ENCODE results near the gene CHTF18.
A peak's percentile ranks its signal among the peaks of the same experiment; 100 is the strongest.

Gene CHTF18

GRCh38 chr16:776824-777223, 11.6 kb upstream of the CHTF18 start:
- H3K4me3 ChIP-seq (ENCODE audit: extremely low read depth, insufficient read depth, low read length, poor library complexity, severe bottlenecking): no peak overlapping the region
- no peaks in the 10 kb centered on the region for H3K36me3 ChIP-seq (ENCODE audit: control insufficient read depth, insufficient read depth, low read length)
- peaks cover 13% of the 10 kb centered on the region for H3K4me1 ChIP-seq (ENCODE audit: control insufficient read depth, insufficient read depth, low read length, poor library complexity, severe bottlenecking)
- H3K27ac ChIP-seq (ENCODE audit: low read depth, low read length, severe bottlenecking): no peak overlapping the region
- H3K9me3 ChIP-seq (ENCODE audit: control insufficient read depth, low read length): no peaks in the 10 kb centered on the region
- WGBS, 2 experiments (ENCODE audit: insufficient coverage in 2 of 2): 89 to 97% methylated on average over 7 to 8 of the region's 9 CpGs

- H3K9me3 ChIP-seq (ENCODE audit: control insufficient read depth, low read length): no peaks in the 10 kb centered on the region
- peaks cover 13% of the 10 kb centered on the region for H3K4me1 ChIP-seq (ENCODE audit: control insufficient read depth, insufficient read depth, low read length, poor library complexity, severe bottlenecking)
- no peaks in the 10 kb centered on the region for H3K36me3 ChIP-seq (ENCODE audit: control insufficient read depth, insufficient read depth, low read length)
- no peak overlapping the region for H3K4me3 ChIP-seq (ENCODE audit: extremely low read depth, insufficient read depth, low read length, poor library complexity, severe bottlenecking)
- H3K27ac ChIP-seq (ENCODE audit: low read depth, low read length, severe bottlenecking): peak overlapping the region; percentile 36
- 66 to 69% methylated on average over 7 to 8 of the region's 16 CpGs for WGBS, 2 experiments (ENCODE audit: insufficient coverage in 2 of 2)
Measured at GRCh38 chr16:777826-778225, 10.6 kb upstream of the CHTF18 start.

- H3K4me3 ChIP-seq (ENCODE audit: extremely low read depth, insufficient read depth, low read length, poor library complexity, severe bottlenecking): no peak overlapping the region
- 89 to 91% methylated on average over 9 to 11 of the region's 11 CpGs for WGBS, 2 experiments (ENCODE audit: insufficient coverage in 2 of 2)
- H3K36me3 ChIP-seq (ENCODE audit: control insufficient read depth, insufficient read depth, low read length): no peaks in the 10 kb centered on the region
- peaks cover 13% of the 10 kb centered on the region for H3K4me1 ChIP-seq (ENCODE audit: control insufficient read depth, insufficient read depth, low read length, poor library complexity, severe bottlenecking)
- no peak overlapping the region for H3K27ac ChIP-seq (ENCODE audit: low read depth, low read length, severe bottlenecking)
- no peaks in the 10 kb centered on the region for H3K9me3 ChIP-seq (ENCODE audit: control insufficient read depth, low read length)
Measured at GRCh38 chr16:778447-778846, 10.0 kb upstream of the CHTF18 start.

- 91 to 92% methylated on average over 5 to 6 of the region's 6 CpGs for WGBS, 2 experiments (ENCODE audit: insufficient coverage in 2 of 2)
- Histone ChIP-seq H3K27ac (ENCODE audit: low read depth, low read length, severe bottlenecking) (no peak overlapping the region), H3K4me1 (ENCODE audit: control insufficient read depth, insufficient read depth, low read length, poor library complexity, severe bottlenecking) (peaks cover 13% of the 10 kb centered on the region)
Measured at GRCh38 chr16:778909-779527, 9.4 kb upstream of the CHTF18 start.

GRCh38 chr16:779561-779960, 8.9 kb upstream of the CHTF18 start:
- no peak overlapping the region for H3K27ac ChIP-seq (ENCODE audit: low read depth, low read length, severe bottlenecking)
- H3K4me3 ChIP-seq (ENCODE audit: extremely low read depth, insufficient read depth, low read length, poor library complexity, severe bottlenecking): no peak overlapping the region
- H3K36me3 ChIP-seq (ENCODE audit: control insufficient read depth, insufficient read depth, low read length): no peaks in the 10 kb centered on the region
- H3K4me1 ChIP-seq (ENCODE audit: control insufficient read depth, insufficient read depth, low read length, poor library complexity, severe bottlenecking): peaks cover 13% of the 10 kb centered on the region
- H3K9me3 ChIP-seq (ENCODE audit: control insufficient read depth, low read length): no peaks in the 10 kb centered on the region
- 73 to 90% methylated on average over 9 to 12 of the region's 13 CpGs for WGBS, 2 experiments (ENCODE audit: insufficient coverage in 2 of 2)

More at GRCh38 chr16:778909-779527, 9.4 kb upstream of the CHTF18 start:
- H3K36me3 ChIP-seq (ENCODE audit: control insufficient read depth, insufficient read depth, low read length): no peaks in the 10 kb centered on the region
- no peak overlapping the region for H3K4me3 ChIP-seq (ENCODE audit: extremely low read depth, insufficient read depth, low read length, poor library complexity, severe bottlenecking)
- no peaks in the 10 kb centered on the region for H3K9me3 ChIP-seq (ENCODE audit: control insufficient read depth, low read length)

GRCh38 chr16:780296-780695, 8.1 kb upstream of the CHTF18 start:
- WGBS, 2 experiments (ENCODE audit: insufficient coverage in 2 of 2): 90% methylated on average over 16 of the region's 16 CpGs
- H3K4me3 ChIP-seq (ENCODE audit: extremely low read depth, insufficient read depth, low read length, poor library complexity, severe bottlenecking): no peak overlapping the region

GRCh38 chr16:781346-782010, 6.9 kb upstream of the CHTF18 start:
- H3K4me1 ChIP-seq (ENCODE audit: control insufficient read depth, insufficient read depth, low read length, poor library complexity, severe bottlenecking): peaks cover 13% of the 10 kb centered on the region
- WGBS, 2 experiments (ENCODE audit: insufficient coverage in 2 of 2): 76 to 83% methylated on average over 18 to 19 of the region's 19 CpGs
- H3K27ac ChIP-seq (ENCODE audit: low read depth, low read length, severe bottlenecking): no peak overlapping the region
- no peaks in the 10 kb centered on the region for H3K9me3 ChIP-seq (ENCODE audit: control insufficient read depth, low read length)
- H3K36me3 ChIP-seq (ENCODE audit: control insufficient read depth, insufficient read depth, low read length): peaks cover 16% of the 10 kb centered on the region
- H3K4me3 ChIP-seq (ENCODE audit: extremely low read depth, insufficient read depth, low read length, poor library complexity, severe bottlenecking): no peak overlapping the region

More at GRCh38 chr16:780296-780695, 8.1 kb upstream of the CHTF18 start:
- no peaks in the 10 kb centered on the region for H3K9me3 ChIP-seq (ENCODE audit: control insufficient read depth, low read length)
- no peak overlapping the region for H3K27ac ChIP-seq (ENCODE audit: low read depth, low read length, severe bottlenecking)
- H3K36me3 ChIP-seq (ENCODE audit: control insufficient read depth, insufficient read depth, low read length): peaks cover 6% of the 10 kb centered on the region
- H3K4me1 ChIP-seq (ENCODE audit: control insufficient read depth, insufficient read depth, low read length, poor library complexity, severe bottlenecking): peaks cover 13% of the 10 kb centered on the region

- Histone ChIP-seq H3K36me3 (ENCODE audit: control insufficient read depth, insufficient read depth, low read length) (peaks cover 22% of the 10 kb centered on the region), H3K27ac (ENCODE audit: low read depth, low read length, severe bottlenecking) (no peak overlapping the region), H3K9me3 (ENCODE audit: control insufficient read depth, low read length) (no peaks in the 10 kb centered on the region), H3K4me3 (ENCODE audit: extremely low read depth, insufficient read depth, low read length, poor library complexity, severe bottlenecking) (no peak overlapping the region), H3K4me1 (ENCODE audit: control insufficient read depth, insufficient read depth, low read length, poor library complexity, severe bottlenecking) (peaks cover 13% of the 10 kb centered on the region)
- WGBS, 2 experiments (ENCODE audit: insufficient coverage in 2 of 2): 70 to 80% methylated on average over 6 of the region's 6 CpGs
Measured at GRCh38 chr16:782258-782657, 6.2 kb upstream of the CHTF18 start.

- WGBS, 2 experiments (ENCODE audit: insufficient coverage in 2 of 2): 90 to 92% methylated on average over 34 to 36 of the region's 36 CpGs
- H3K4me1 ChIP-seq (ENCODE audit: control insufficient read depth, insufficient read depth, low read length, poor library complexity, severe bottlenecking): peaks cover 9% of the 10 kb centered on the region
Measured at GRCh38 chr16:782766-783403, 5.5 kb upstream of the CHTF18 start.

GRCh38 chr16:783404-784161, 4.8 kb upstream of the CHTF18 start:
- H3K9me3 ChIP-seq (ENCODE audit: control insufficient read depth, low read length): no peaks in the 10 kb centered on the region
- H3K4me1 ChIP-seq (ENCODE audit: control insufficient read depth, insufficient read depth, low read length, poor library complexity, severe bottlenecking): peaks cover 2% of the 10 kb centered on the region
- no peak overlapping the region for H3K27ac ChIP-seq (ENCODE audit: low read depth, low read length, severe bottlenecking)
- no peak overlapping the region for H3K4me3 ChIP-seq (ENCODE audit: extremely low read depth, insufficient read depth, low read length, poor library complexity, severe bottlenecking)
- peaks cover 22% of the 10 kb centered on the region for H3K36me3 ChIP-seq (ENCODE audit: control insufficient read depth, insufficient read depth, low read length)
- WGBS, 2 experiments (ENCODE audit: insufficient coverage in 2 of 2): 84 to 88% methylated on average over 12 to 15 of the region's 17 CpGs

More at GRCh38 chr16:782766-783403, 5.5 kb upstream of the CHTF18 start:
- no peak overlapping the region for H3K4me3 ChIP-seq (ENCODE audit: extremely low read depth, insufficient read depth, low read length, poor library complexity, severe bottlenecking)
- no peaks in the 10 kb centered on the region for H3K9me3 ChIP-seq (ENCODE audit: control insufficient read depth, low read length)
- peaks cover 22% of the 10 kb centered on the region for H3K36me3 ChIP-seq (ENCODE audit: control insufficient read depth, insufficient read depth, low read length)
- H3K27ac ChIP-seq (ENCODE audit: low read depth, low read length, severe bottlenecking): no peak overlapping the region
